HEK293 (cell line): ENCODE measurements around the gene LFNG.

Experiments used
- CTCF ChIA-PET: fragments of 350-600 bp; formaldehyde crosslinking; extraction: SDS; loops from one replicate; lab custom pipeline; 2021; ENCODE audit warnings: antibody characterized with exemption; lab: Yijun Ruan, JAX
- POLR2A ChIA-PET: fragments of 300-600 bp; formaldehyde crosslinking; extraction: SDS; loops from one replicate; lab custom pipeline; 2020; ENCODE audit warnings: antibody characterized with exemption, inconsistent platforms; lab: Yijun Ruan, JAX
- H3K27ac ChIP-seq: fragments of 200-500 bp; sonication (Bioruptor generic); 2 replicates; pipeline ENCODE4 v1.5.1; 2014; ENCODE audit warnings: low read depth, low read length, control low read depth, inconsistent platforms; ENCODE audit errors: extremely low read depth
- H3K36me3 ChIP-seq, 2 experiments: fragments of 200-500 bp in 1 of 2; sonication (Bioruptor generic) in 1 of 2; 1 replicate in 1 of 2; 2 replicates in 1 of 2; pipeline ENCODE4 v1.5.1; 2014 to 2017; ENCODE audit warnings: inconsistent platforms in 2 of 2, low read length in 2 of 2; ENCODE audit not compliant: control insufficient read depth in 2 of 2, insufficient read depth in 1 of 2
- H3K4me1 ChIP-seq: fragments of 200-500 bp; sonication (Bioruptor generic); 2 replicates; pipeline ENCODE4 v1.5.1; 2014; ENCODE audit warnings: mild to moderate bottlenecking, low read length, inconsistent platforms; ENCODE audit not compliant: control insufficient read depth, insufficient read depth
- H3K4me3 ChIP-seq: 2 replicates; pipeline ENCODE4 v1.5.1; 2011; ENCODE audit warnings: low read depth, mild to moderate bottlenecking, control low read depth, low read length, moderate library complexity
- H3K9me3 ChIP-seq: fragments of 200-500 bp; sonication (Bioruptor generic); 2 replicates; pipeline ENCODE4 v1.5.1; 2014; ENCODE audit warnings: low read depth, low read length, inconsistent platforms; ENCODE audit not compliant: control insufficient read depth, insufficient read depth
- BCL6B ChIP-seq: fragments of 450-650 bp; formaldehyde crosslinking; IDR thresholded peaks from 2 replicates; pipeline ENCODE4 v1.5.1; 2017; ENCODE audit warnings: missing biosample characterization, missing genetic modification characterization
- EGR2 ChIP-seq: fragments of 450-650 bp; formaldehyde crosslinking; IDR thresholded peaks from 2 replicates; pipeline ENCODE4 v1.5.1; 2016; ENCODE audit warnings: low read depth, missing biosample characterization, missing genetic modification characterization
- IKZF3 ChIP-seq: fragments of 450-650 bp; IDR thresholded peaks from 2 replicates; pipeline ENCODE4 v1.5.0; 2018; ENCODE audit warnings: missing biosample characterization, mild to moderate bottlenecking, missing genetic modification characterization, moderate library complexity
- PRDM1 ChIP-seq: fragments of 450-650 bp; formaldehyde crosslinking; IDR thresholded peaks from 2 replicates; pipeline ENCODE4; 2016; ENCODE audit warnings: missing biosample characterization, missing genetic modification characterization
- REST ChIP-seq: fragments of 450-650 bp; formaldehyde crosslinking; IDR thresholded peaks from 2 replicates; pipeline ENCODE4 v1.5.1; 2016; ENCODE audit warnings: missing biosample characterization, missing genetic modification characterization
- SCRT1 ChIP-seq: fragments of 450-650 bp; formaldehyde crosslinking; IDR thresholded peaks from 2 replicates; pipeline ENCODE4 v1.5.1; 2016; ENCODE audit warnings: missing biosample characterization, missing genetic modification characterization, borderline replicate concordance
- SP7 ChIP-seq: fragments of 450-650 bp; formaldehyde crosslinking; IDR thresholded peaks from 2 replicates; pipeline ENCODE4 v1.5.1; 2016; ENCODE audit warnings: missing biosample characterization, missing genetic modification characterization
- YY1 ChIP-seq: fragments of 450-650 bp; formaldehyde crosslinking; IDR thresholded peaks from 2 replicates; pipeline ENCODE4 v1.5.1; 2018; ENCODE audit warnings: missing biosample characterization, missing genetic modification characterization
- ZBTB44 ChIP-seq: fragments of 450-650 bp; IDR thresholded peaks from 2 replicates; pipeline ENCODE4 v1.5.1; 2018; ENCODE audit warnings: missing biosample characterization, mild to moderate bottlenecking, missing genetic modification characterization
- ZNF10 ChIP-seq: fragments of 450-650 bp; formaldehyde crosslinking; IDR thresholded peaks from 2 replicates; pipeline ENCODE4 v1.5.1; 2017; ENCODE audit warnings: missing biosample characterization, missing genetic modification characterization
- ZNF133 ChIP-seq: fragments of 450-650 bp; formaldehyde crosslinking; IDR thresholded peaks from 2 replicates; pipeline ENCODE4 v1.5.1; 2016; ENCODE audit warnings: missing biosample characterization, missing genetic modification characterization
- ZNF148 ChIP-seq: fragments of 450-650 bp; formaldehyde crosslinking; IDR thresholded peaks from 2 replicates; pipeline ENCODE4 v1.5.0; 2017; ENCODE audit warnings: missing biosample characterization, missing genetic modification characterization, borderline replicate concordance
- ZNF211 ChIP-seq: fragments of 450-650 bp; formaldehyde crosslinking; IDR thresholded peaks from 2 replicates; pipeline ENCODE4 v1.5.1; 2016; ENCODE audit warnings: low read depth, missing biosample characterization, missing genetic modification characterization
- ZNF24 ChIP-seq: fragments of 450-650 bp; formaldehyde crosslinking; IDR thresholded peaks from 2 replicates; pipeline ENCODE4 v1.5.1; 2016; ENCODE audit warnings: missing biosample characterization, missing genetic modification characterization
- ZNF37A ChIP-seq: fragments of 450-650 bp; IDR thresholded peaks from 2 replicates; pipeline ENCODE4 v1.5.1; 2018; ENCODE audit warnings: missing biosample characterization, missing genetic modification characterization
- ZNF391 ChIP-seq: fragments of 450-650 bp; formaldehyde crosslinking; IDR thresholded peaks from 2 replicates; pipeline ENCODE4 v1.5.1; 2016; ENCODE audit warnings: low read depth, missing biosample characterization, missing genetic modification characterization, borderline replicate concordance
- ZNF404 ChIP-seq: fragments of 450-650 bp; formaldehyde crosslinking; IDR thresholded peaks from 2 replicates; pipeline ENCODE4 v1.5.1; 2017; ENCODE audit warnings: missing biosample characterization, missing genetic modification characterization
- ZNF473 ChIP-seq: fragments of 450-650 bp; formaldehyde crosslinking; IDR thresholded peaks from 2 replicates; pipeline ENCODE4 v1.5.1; 2017; ENCODE audit warnings: missing biosample characterization, missing genetic modification characterization
- ZNF558 ChIP-seq: fragments of 450-650 bp; formaldehyde crosslinking; IDR thresholded peaks from 2 replicates; pipeline ENCODE4 v1.5.1; 2016; ENCODE audit warnings: missing biosample characterization, missing genetic modification characterization
- ZNF600 ChIP-seq: fragments of 450-650 bp; formaldehyde crosslinking; IDR thresholded peaks from 2 replicates; pipeline ENCODE4 v1.5.1; 2016; ENCODE audit warnings: missing biosample characterization, missing genetic modification characterization
- ZNF610 ChIP-seq: fragments of 450-650 bp; formaldehyde crosslinking; IDR thresholded peaks from 2 replicates; pipeline ENCODE4 v1.5.1; 2016; ENCODE audit warnings: missing biosample characterization, missing genetic modification characterization, borderline replicate concordance
- ZNF639 ChIP-seq: fragments of 450-650 bp; formaldehyde crosslinking; IDR thresholded peaks from 2 replicates; pipeline ENCODE4 v1.5.1; 2016; ENCODE audit warnings: missing biosample characterization, missing genetic modification characterization
- ZNF660 ChIP-seq: fragments of 450-650 bp; IDR thresholded peaks from 2 replicates; pipeline ENCODE4 v1.5.1; 2018; ENCODE audit warnings: missing biosample characterization, mild to moderate bottlenecking, missing genetic modification characterization
- ZNF747 ChIP-seq: fragments of 450-650 bp; formaldehyde crosslinking; IDR thresholded peaks from 2 replicates; pipeline ENCODE4 v1.5.1; 2016; ENCODE audit warnings: missing biosample characterization, missing genetic modification characterization
- ZNF76 ChIP-seq: fragments of 450-650 bp; formaldehyde crosslinking; IDR thresholded peaks from 2 replicates; pipeline ENCODE4; 2016; ENCODE audit warnings: low read depth, missing biosample characterization, missing genetic modification characterization, borderline replicate concordance
- ZNF776 ChIP-seq: fragments of 450-650 bp; formaldehyde crosslinking; IDR thresholded peaks from 2 replicates; pipeline ENCODE4 v1.5.0; 2017; ENCODE audit warnings: missing biosample characterization, missing genetic modification characterization, borderline replicate concordance

LFNG gene

GRCh38 chr7:2510909-2511768 is 8.4 kb upstream of the LFNG start:
- H3K4me1 ChIP-seq: no peaks in the 10 kb centered on the region; the same call in 1 of the 2 replicates
- H3K27ac ChIP-seq: no peak overlapping the region
- ChIA-PET CTCF (no interaction called here), POLR2A (no interaction called here)
- no peaks in the 10 kb centered on the region for H3K9me3 ChIP-seq
- H3K36me3 ChIP-seq: no peaks in the 10 kb centered on the region
- TF ChIP-seq ZNF10 (tag by site-specific recombination): no peak
- no peak for TF ChIP-seq ZNF404
- TF ChIP-seq ZNF391 (tag by site-specific recombination): no peak
- TF ChIP-seq ZNF639 (tag by site-specific recombination): no peak
- TF ChIP-seq YY1 (tag by site-specific recombination): no peak
- TF ChIP-seq ZNF211 (tag by site-specific recombination): no peak
- no peak for TF ChIP-seq ZNF148
- no peak for TF ChIP-seq ZNF660
- TF ChIP-seq ZNF473 (tag by site-specific recombination): no peak
- no peak for TF ChIP-seq SP7 (tag by site-specific recombination)
- TF ChIP-seq IKZF3: no peak
- no peak for TF ChIP-seq ZNF37A (tag by site-specific recombination)
- TF ChIP-seq ZNF600 (tag by site-specific recombination): no peak
- TF ChIP-seq PRDM1 (tag by site-specific recombination): no peak
- TF ChIP-seq EGR2 (tag by site-specific recombination): no peak
- TF ChIP-seq SCRT1 (tag by site-specific recombination): no peak
- no peak for TF ChIP-seq ZBTB44 (tag by site-specific recombination)
- TF ChIP-seq, all 188 proteins: peak for 0
- no peak overlapping the region for H3K4me3 ChIP-seq

GRCh38 chr7:2511769-2512168 is 7.8 kb upstream of the LFNG start:
- Histone ChIP-seq H3K36me3 (no peaks in the 10 kb centered on the region), H3K9me3 (no peaks in the 10 kb centered on the region), H3K4me1 (no peaks in the 10 kb centered on the region; the same call in 1 of the 2 replicates), H3K4me3 (no peak overlapping the region), H3K27ac (no peak overlapping the region)
- POLR2A ChIA-PET: no interaction called here
- CTCF ChIA-PET: no interaction called here
- no peak for TF ChIP-seq ZNF76
- no peak for TF ChIP-seq REST
- TF ChIP-seq ZNF558 (tag by site-specific recombination): no peak
- no peak for TF ChIP-seq ZNF747 (tag by site-specific recombination)
- TF ChIP-seq YY1 (tag by site-specific recombination): no peak
- TF ChIP-seq ZNF133 (tag by site-specific recombination): no peak
- TF ChIP-seq IKZF3: no peak
- TF ChIP-seq ZNF610 (tag by site-specific recombination): no peak
- TF ChIP-seq ZNF776 (tag by site-specific recombination): no peak
- TF ChIP-seq BCL6B (tag by site-specific recombination): no peak
- TF ChIP-seq ZNF24: no peak
